ENCODE data around the gene KIF18B.

Gene KIF18B

DNA sequence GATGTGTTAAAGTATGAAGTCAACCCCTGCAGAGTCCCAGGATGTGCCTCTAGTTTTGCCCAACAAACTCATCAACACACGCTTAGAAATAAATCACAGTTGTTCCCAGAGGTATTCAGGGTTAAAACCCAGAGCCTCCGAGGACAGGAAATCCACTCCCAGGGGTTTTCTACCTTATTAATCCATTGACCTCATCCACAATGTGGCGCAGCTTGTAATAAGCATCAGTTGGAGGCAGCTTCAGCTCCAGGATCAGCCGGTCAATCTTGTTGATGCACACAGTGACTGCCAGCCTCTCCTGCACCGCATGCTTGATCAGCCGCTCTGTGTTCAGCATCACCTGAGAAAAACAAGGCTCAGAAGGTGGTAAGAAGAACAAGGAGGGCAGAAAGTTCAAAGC, 71.8 kb downstream of the KIF18B start:
- Histone ChIP-seq H3K27ac (no peak overlapping the region), H3K36me3 (ENCODE audit: insufficient read depth, low read length) (peaks cover 81% of the 10 kb centered on the region), H3K9ac (ENCODE audit: insufficient read length) (no peak overlapping the region), H3K9me3 (ENCODE audit: low read depth, low read length) (no peaks in the 10 kb centered on the region), H3K4me3 (no peak overlapping the region)
- TF ChIP-seq POLR2AphosphoS5 (IDR thresholded peaks at IDR 0.05; ENCODE audit: borderline replicate concordance, low read depth, low read length) = no peak
- no peak for DNase-seq (ENCODE audit: low read depth, low spot score)

All from SK-N-MC (cell line).